Measurements from ENCODE around the gene PBX4.

Gene PBX4

DNA sequence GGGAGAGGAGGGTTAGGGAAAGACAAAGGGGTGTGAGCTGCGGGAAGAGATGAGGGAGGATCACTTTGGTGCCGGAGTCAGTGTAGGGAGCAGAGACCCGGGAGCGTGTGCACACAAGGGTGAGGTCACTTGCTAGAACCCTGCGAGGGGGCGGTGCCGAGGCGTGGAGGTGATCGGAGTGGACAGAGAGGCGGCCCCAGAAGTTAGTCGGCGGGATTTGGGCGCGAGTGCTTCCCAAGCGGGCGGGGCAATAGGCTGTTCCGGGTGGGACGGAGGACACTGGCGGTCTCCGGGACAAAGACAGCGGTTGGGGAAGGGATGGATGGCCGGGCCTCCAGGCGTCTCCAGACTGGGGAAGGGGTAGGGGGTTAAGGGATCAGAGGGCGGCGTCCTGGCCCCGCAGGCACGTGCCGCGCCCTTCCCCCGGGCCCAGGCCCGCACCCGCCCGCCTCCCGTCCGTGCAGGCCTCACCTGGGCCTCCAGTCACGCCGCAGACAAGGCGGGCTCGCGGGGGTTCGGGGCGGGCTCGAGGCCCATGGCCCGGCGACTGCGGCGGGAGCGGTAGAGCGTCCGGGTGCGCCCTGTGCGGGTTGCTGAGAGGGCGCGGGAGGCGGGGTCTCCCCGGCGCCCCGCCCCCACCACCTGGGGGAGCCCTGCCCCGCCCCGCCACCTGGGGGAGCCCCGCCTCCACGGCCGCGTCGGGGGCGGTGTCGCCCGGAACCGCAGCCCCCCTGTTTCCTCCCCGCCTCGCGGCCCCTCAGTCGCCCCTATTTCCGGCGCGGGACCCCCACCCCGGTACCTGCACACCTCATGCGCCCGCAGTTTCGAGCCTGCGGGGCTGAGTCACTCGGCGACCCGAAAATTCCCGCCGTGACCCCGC, 9.4 kb upstream of the PBX4 start, which contains the start of gene LPAR2:
Gene LPAR2, minus strand, starts transcription at position 600 of the 880 bp plus-strand sequence. CDS start 945 bp downstream, outside the sequence.
- TF ChIP-seq, protein P1, sequence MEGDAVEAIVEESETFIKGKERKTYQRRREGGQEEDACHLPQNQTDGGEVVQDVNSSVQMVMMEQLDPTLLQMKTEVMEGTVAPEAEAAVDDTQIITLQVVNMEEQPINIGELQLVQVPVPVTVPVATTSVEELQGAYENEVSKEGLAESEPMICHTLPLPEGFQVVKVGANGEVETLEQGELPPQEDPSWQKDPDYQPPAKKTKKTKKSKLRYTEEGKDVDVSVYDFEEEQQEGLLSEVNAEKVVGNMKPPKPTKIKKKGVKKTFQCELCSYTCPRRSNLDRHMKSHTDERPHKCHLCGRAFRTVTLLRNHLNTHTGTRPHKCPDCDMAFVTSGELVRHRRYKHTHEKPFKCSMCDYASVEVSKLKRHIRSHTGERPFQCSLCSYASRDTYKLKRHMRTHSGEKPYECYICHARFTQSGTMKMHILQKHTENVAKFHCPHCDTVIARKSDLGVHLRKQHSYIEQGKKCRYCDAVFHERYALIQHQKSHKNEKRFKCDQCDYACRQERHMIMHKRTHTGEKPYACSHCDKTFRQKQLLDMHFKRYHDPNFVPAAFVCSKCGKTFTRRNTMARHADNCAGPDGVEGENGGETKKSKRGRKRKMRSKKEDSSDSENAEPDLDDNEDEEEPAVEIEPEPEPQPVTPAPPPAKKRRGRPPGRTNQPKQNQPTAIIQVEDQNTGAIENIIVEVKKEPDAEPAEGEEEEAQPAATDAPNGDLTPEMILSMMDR (IDR thresholded peaks at IDR 0.05), result no peak

DNA sequence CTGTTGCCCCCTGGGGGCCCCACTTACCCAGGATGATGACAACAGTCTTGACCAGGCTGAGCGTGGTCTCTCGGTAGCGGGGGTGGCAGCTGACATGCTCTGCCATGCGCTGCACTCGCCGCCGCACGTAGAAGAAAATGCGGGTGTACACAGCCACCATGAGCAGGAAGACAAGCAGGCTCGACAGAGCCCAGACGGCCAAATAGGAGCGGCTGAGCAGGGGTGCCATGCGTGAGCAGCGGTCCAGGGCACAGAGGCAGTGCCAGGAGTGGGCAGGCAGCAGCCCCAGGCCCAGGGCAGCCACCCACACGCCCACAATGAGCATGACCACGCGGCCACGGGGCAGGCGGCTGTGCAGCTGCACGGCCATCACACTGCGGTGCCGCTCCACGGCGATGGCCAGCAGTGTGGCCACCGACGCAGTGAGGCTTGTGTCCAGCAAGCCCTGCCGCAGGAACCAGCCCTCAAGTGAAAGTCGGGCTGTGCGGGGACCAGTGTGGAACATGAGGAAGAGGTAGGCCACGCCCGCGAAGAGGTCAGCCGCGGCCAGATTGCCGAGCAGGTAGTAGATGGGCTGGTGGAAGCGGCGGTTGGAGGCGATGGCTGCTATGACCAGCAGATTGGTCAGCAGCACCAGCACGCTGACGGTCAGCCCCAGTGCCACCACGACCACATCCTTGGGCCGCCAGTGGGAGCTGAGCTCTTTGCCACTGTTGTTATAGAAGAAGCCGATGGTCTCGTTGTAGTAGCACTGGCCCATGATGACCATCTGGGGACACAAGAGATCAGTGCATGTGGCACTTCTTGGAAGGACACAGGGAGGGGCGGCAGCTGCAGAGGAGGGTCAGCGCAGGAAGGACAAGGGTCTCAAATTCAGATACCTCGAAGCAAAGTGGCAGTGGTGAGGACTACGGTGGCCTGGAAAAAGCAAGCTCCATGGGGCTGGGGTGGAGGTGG, 8.3 kb upstream of the PBX4 start:
- TF ChIP-seq, protein P1 (IDR thresholded peaks at IDR 0.05), result no peak

DNA sequence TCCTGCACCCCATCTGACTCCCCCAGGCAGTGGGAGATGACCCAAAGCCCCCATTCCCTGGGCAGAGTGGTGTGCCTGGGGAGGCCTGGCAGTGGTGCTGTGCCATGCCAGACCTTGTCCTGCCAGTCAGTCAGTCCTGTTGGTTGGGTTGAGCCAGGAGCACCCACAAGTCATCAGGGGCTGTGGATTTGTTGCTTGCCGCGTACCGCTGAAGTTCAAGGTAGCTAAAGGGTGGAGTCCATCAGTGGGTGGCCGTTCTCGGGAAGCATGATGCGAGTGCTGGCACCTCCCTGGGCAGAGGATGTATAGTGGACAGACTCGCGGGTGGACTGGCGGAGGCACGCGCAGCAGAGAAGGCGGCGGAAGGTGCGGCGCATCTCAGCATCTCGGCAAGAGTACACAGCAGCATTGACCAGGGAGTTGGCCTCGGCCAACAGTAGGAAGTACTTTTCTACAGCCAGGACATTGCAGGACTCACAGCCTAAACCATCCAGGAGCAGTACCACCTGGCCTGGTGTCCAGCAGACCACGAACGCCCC, 5.6 kb upstream of the PBX4 start:
- TF ChIP-seq, protein P1 (IDR thresholded peaks at IDR 0.05), result no peak

DNA sequence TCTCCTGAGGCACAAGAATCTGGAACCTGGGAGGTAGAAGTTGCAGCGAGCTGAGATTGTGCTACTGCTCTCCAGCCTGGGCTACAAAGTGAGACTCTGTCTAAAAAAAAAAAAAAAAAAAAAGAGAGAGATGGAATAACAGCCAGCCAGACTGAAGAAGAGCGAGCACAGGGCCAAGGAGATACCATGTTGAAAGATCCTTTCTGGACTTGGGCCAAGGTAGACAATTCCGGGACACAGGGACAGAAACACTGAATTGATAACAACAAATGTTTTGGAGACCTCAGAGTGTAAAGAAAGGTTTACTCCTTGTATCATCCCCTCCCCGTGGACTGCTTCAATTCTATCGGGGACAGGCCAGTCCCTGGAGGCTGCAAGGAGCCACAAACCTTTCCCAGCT, 4.9 kb upstream of the PBX4 start:
- TF ChIP-seq, protein P1 (IDR thresholded peaks at IDR 0.05), result no peak

DNA sequence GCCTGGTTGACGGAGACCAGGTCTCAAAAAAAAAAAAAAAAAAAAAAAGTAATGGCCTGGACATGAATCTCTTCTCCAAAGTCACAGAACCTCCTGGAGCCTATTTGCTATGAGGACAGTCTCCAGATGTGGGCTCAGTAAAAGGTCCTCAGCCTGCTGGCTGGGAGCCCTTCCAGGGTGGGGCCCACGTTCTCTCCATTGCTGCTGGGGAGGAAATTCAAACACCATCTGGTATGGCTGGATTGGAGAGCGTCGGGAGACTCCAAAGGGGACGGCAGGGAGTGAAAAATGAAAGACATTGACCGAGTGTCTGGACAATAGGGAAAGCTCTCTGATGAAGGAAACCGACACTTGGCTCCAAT, 1.3 kb upstream of the PBX4 start:
- TF ChIP-seq, protein P1 (IDR thresholded peaks at IDR 0.05), result no peak

DNA sequence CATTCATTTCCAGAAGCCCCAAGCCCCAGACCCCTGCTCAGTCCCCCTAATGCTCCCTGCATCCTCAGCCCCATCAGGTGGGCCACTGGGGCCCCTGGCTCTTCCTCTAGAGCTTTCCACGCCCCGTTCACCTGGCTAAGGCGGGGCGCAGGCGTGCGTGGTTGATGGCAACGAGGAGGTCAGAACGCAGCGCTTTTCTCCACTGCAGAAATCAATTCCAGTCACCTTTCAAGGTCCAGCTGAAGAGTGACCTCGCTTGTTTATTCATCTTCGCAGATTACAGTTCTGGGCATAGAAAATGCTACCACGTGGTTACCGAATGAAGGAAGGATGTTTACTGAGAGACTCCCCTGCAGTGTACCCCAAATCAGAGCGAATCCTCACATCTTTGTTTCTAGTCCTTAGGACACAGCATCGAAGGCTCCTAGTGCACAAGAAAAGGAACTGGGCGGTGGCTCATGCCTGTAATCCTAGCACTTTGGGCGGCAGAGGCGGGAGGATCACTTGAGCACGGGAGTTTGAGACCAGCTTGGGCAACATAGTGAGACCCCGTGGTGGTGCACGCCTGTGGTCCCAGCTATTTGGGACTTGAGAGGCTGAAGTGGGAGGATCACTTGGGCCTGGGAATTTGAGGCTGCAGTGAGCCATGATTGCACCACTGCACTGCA, 828 bp upstream of the PBX4 start:
- TF ChIP-seq, protein P1 (IDR thresholded peaks at IDR 0.05), result no peak

DNA sequence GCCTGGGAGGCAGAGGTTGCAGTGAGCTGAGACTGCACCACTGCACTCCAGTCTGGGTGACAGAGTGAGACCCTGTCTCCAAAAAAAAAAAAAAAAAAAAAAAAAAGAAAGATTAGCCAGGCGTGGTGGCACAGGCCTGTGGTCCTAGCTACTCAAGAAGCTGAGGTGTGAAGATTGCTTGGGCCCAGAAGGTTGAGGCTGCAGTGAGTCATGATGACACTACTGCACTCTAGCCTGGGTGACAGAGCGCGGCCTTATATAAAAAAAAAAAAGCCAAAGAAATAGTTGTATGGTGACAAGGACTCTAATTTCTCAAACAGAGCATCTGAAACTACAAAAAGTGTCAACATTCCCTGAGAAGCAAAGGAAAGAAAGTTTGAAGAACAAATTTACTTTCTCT, 3.4 kb downstream of the PBX4 start:
- TF ChIP-seq, protein P1 (IDR thresholded peaks at IDR 0.05), result no peak
